ENCODE results near the gene MTCH1.

- TF ChIP-seq RAD21 (IDR thresholded peaks at IDR 0.05; ENCODE audit: insufficient read depth, low read depth, low read length) (no peak), TARDBP (IDR thresholded peaks at IDR 0.05; ENCODE audit: borderline replicate concordance) (no peak), CTCF (IDR thresholded peaks at IDR 0.05 in 2 of 3, conservative IDR thresholded peaks at IDR 0.05 in 1 of 3; ENCODE audit: control insufficient read depth in 2 of 3, extremely low read depth in 1 of 3, insufficient read depth in 1 of 3, low read depth in 3 of 3, low read length in 3 of 3) (no peak)
Observed at GRCh38 chr6:36973647-36974046, 12.3 kb downstream of the MTCH1 start.
